NT2/D1 (cell line): ENCODE data around the gene ACADSB.

ENCODE experiments used
- SUZ12 ChIP-seq: IDR thresholded peaks from 2 replicates; pipeline ENCODE4 v1.6.1; 2011; ENCODE audit not compliant: insufficient read length, insufficient read depth; ENCODE audit errors: extremely low read depth
- YY1 ChIP-seq: IDR thresholded peaks from 2 replicates; pipeline ENCODE4 v1.6.1; 2011; ENCODE audit not compliant: insufficient read length, insufficient read depth
- ZNF274 ChIP-seq: IDR thresholded peaks from 2 replicates; pipeline ENCODE4 v1.6.1; 2011; ENCODE audit warnings: mild to moderate bottlenecking, low read depth, low read length

GRCh38 chr10:123083811-123084210 lies 75.0 kb downstream of the ACADSB start:
- TF ChIP-seq SUZ12: no peak
- TF ChIP-seq ZNF274: no peak
- TF ChIP-seq YY1: no peak
